HEK293 (cell line): Measurements from ENCODE around the gene RPL29.

ENCODE experiments used
- ATF2 ChIP-seq: fragments of 450-650 bp; formaldehyde crosslinking; IDR thresholded peaks from 2 replicates; pipeline ENCODE4 v1.5.1; 2016; ENCODE audit warnings: missing biosample characterization, missing genetic modification characterization, low read depth
- FEZF1 ChIP-seq: fragments of 450-650 bp; formaldehyde crosslinking; IDR thresholded peaks from 2 replicates; pipeline ENCODE4 v1.5.1; 2016; ENCODE audit warnings: missing biosample characterization, missing genetic modification characterization
- GFI1B ChIP-seq: fragments of 450-650 bp; formaldehyde crosslinking; IDR thresholded peaks from 2 replicates; pipeline ENCODE4 v1.5.1; 2016; ENCODE audit warnings: missing biosample characterization, missing genetic modification characterization
- HOXD13 ChIP-seq: sonication (generic); formaldehyde crosslinking; IDR thresholded peaks from 2 replicates; pipeline ENCODE4 v1.8.0; 2022; ENCODE audit warnings: missing genetic modification reagents, borderline replicate concordance
- MEIS1 ChIP-seq: sonication (generic); formaldehyde crosslinking; IDR thresholded peaks from 2 replicates; pipeline ENCODE4 v1.8.1; 2022; ENCODE audit warnings: missing genetic modification reagents, mild to moderate bottlenecking, borderline replicate concordance
- SCRT2 ChIP-seq: fragments of 450-650 bp; formaldehyde crosslinking; IDR thresholded peaks from 2 replicates; pipeline ENCODE4 v1.5.1; 2016; ENCODE audit warnings: missing biosample characterization, missing genetic modification characterization
- SP3 ChIP-seq: fragments of 450-650 bp; formaldehyde crosslinking; IDR thresholded peaks from 2 replicates; pipeline ENCODE4 v1.5.1; 2016; ENCODE audit warnings: missing biosample characterization, missing genetic modification characterization
- ZNF132 ChIP-seq: fragments of 450-650 bp; formaldehyde crosslinking; IDR thresholded peaks from 2 replicates; pipeline ENCODE4 v1.5.1; 2017; ENCODE audit warnings: missing biosample characterization, missing genetic modification characterization, borderline replicate concordance
- ZNF138 ChIP-seq: fragments of 450-650 bp; formaldehyde crosslinking; IDR thresholded peaks from 2 replicates; pipeline ENCODE4 v1.5.1; 2016; ENCODE audit warnings: missing biosample characterization, missing genetic modification characterization, borderline replicate concordance
- ZNF157 ChIP-seq: fragments of 450-650 bp; formaldehyde crosslinking; IDR thresholded peaks from 2 replicates; pipeline ENCODE4 v1.5.1; 2016; ENCODE audit warnings: missing biosample characterization, missing genetic modification characterization
- ZNF16 ChIP-seq: fragments of 450-650 bp; formaldehyde crosslinking; IDR thresholded peaks from 2 replicates; pipeline ENCODE4 v1.5.1; 2016; ENCODE audit warnings: low read depth, missing biosample characterization, missing genetic modification characterization
- ZNF223 ChIP-seq: fragments of 450-650 bp; formaldehyde crosslinking; IDR thresholded peaks from 2 replicates; pipeline ENCODE4 v1.5.1; 2016; ENCODE audit warnings: missing biosample characterization, missing genetic modification characterization
- ZNF311 ChIP-seq: fragments of 450-650 bp; formaldehyde crosslinking; IDR thresholded peaks from 2 replicates; pipeline ENCODE4 v1.5.1; 2017; ENCODE audit warnings: missing biosample characterization, missing genetic modification characterization, borderline replicate concordance
- ZNF335 ChIP-seq: fragments of 450-650 bp; formaldehyde crosslinking; conservative IDR thresholded peaks from 2 replicates; pipeline ENCODE4 v1.5.1; 2016; ENCODE audit warnings: missing biosample characterization, missing genetic modification characterization
- ZNF354C ChIP-seq: fragments of 450-650 bp; formaldehyde crosslinking; IDR thresholded peaks from 2 replicates; pipeline ENCODE4 v1.5.1; 2016; ENCODE audit warnings: missing biosample characterization, missing genetic modification characterization, low read depth, borderline replicate concordance
- ZNF391 ChIP-seq: fragments of 450-650 bp; formaldehyde crosslinking; IDR thresholded peaks from 2 replicates; pipeline ENCODE4 v1.5.1; 2016; ENCODE audit warnings: low read depth, missing biosample characterization, missing genetic modification characterization, borderline replicate concordance
- ZNF426 ChIP-seq: fragments of 450-650 bp; formaldehyde crosslinking; IDR thresholded peaks from 2 replicates; pipeline ENCODE4 v1.5.1; 2017; ENCODE audit warnings: missing biosample characterization, missing genetic modification characterization, mild to moderate bottlenecking, inconsistent platforms, moderate library complexity
- ZNF488 ChIP-seq: fragments of 450-650 bp; formaldehyde crosslinking; IDR thresholded peaks from 2 replicates; pipeline ENCODE4 v1.5.1; 2016; ENCODE audit warnings: missing biosample characterization, missing genetic modification characterization
- ZNF529 ChIP-seq: fragments of 450-650 bp; formaldehyde crosslinking; IDR thresholded peaks from 2 replicates; pipeline ENCODE4 v1.5.1; 2017; ENCODE audit warnings: missing genetic modification characterization, missing biosample characterization; ENCODE audit not compliant: insufficient replicate concordance
- ZNF549 ChIP-seq: fragments of 450-650 bp; IDR thresholded peaks from 2 replicates; pipeline ENCODE4 v1.5.1; 2018; ENCODE audit warnings: missing biosample characterization, missing genetic modification characterization, mild to moderate bottlenecking, inconsistent platforms, moderate library complexity
- ZNF561 ChIP-seq: fragments of 450-650 bp; IDR thresholded peaks from 2 replicates; pipeline ENCODE4 v1.5.1; 2018; ENCODE audit warnings: missing biosample characterization, missing genetic modification characterization, borderline replicate concordance
- ZNF571 ChIP-seq: fragments of 450-650 bp; formaldehyde crosslinking; IDR thresholded peaks from 2 replicates; pipeline ENCODE4 v1.5.0; 2017; ENCODE audit warnings: missing biosample characterization, missing genetic modification characterization
- ZNF610 ChIP-seq: fragments of 450-650 bp; formaldehyde crosslinking; IDR thresholded peaks from 2 replicates; pipeline ENCODE4 v1.5.1; 2016; ENCODE audit warnings: missing biosample characterization, missing genetic modification characterization, borderline replicate concordance
- ZNF645 ChIP-seq: fragments of 450-650 bp; formaldehyde crosslinking; IDR thresholded peaks from 2 replicates; pipeline ENCODE4; 2016; ENCODE audit warnings: missing biosample characterization, missing genetic modification characterization
- ZNF654 ChIP-seq: fragments of 450-650 bp; formaldehyde crosslinking; IDR thresholded peaks from 2 replicates; pipeline ENCODE4 v1.5.1; 2016; ENCODE audit warnings: low read depth, missing biosample characterization, missing genetic modification characterization
- ZNF747 ChIP-seq: fragments of 450-650 bp; formaldehyde crosslinking; IDR thresholded peaks from 2 replicates; pipeline ENCODE4 v1.5.1; 2016; ENCODE audit warnings: missing biosample characterization, missing genetic modification characterization
- ZNF785 ChIP-seq: fragments of 450-650 bp; formaldehyde crosslinking; IDR thresholded peaks from 2 replicates; pipeline ENCODE4 v1.5.1; 2016; ENCODE audit warnings: missing biosample characterization, missing genetic modification characterization
- ZSCAN30 ChIP-seq: fragments of 450-650 bp; IDR thresholded peaks from 2 replicates; pipeline ENCODE4 v1.5.1; 2018; ENCODE audit warnings: missing biosample characterization, mild to moderate bottlenecking, missing genetic modification characterization, moderate library complexity
- TF ChIP-seq, protein P1 (sequence below): fragments of 450-650 bp; formaldehyde crosslinking; IDR thresholded peaks from 2 replicates; pipeline ENCODE4 v1.5.0; 2017; ENCODE audit warnings: missing biosample characterization, missing genetic modification characterization, borderline replicate concordance
- TF ChIP-seq, protein P2 (sequence below): fragments of 450-650 bp; formaldehyde crosslinking; IDR thresholded peaks from 2 replicates; pipeline ENCODE4 v1.5.1; 2016; ENCODE audit warnings: missing biosample characterization, missing genetic modification characterization, borderline replicate concordance

The RPL29 gene

GRCh38 chr3:51995346-51996163 lies at the start of gene RPL29 (continued):
- TF ChIP-seq ZNF645 (no peak), ATF2 (no peak), ZNF391 (tag by site-specific recombination) (peak; percentile 83; the same call in 1 of the 2 replicates), ZNF354C (tag by site-specific recombination) (no peak), ZNF785 (tag by site-specific recombination) (no peak), FEZF1 (no peak), ZSCAN30 (peak; percentile 78; the same call in 1 of the 2 replicates), MEIS1 (no peak), ZNF132 (no peak), ZNF16 (no peak), SCRT2 (tag by site-specific recombination) (no peak), ZNF157 (no peak), GFI1B (tag by site-specific recombination) (peak; percentile 62; the same call in 1 of the 2 replicates), ZNF561 (peak; percentile 76; the same call in 1 of the 2 replicates), ZNF138 (tag by site-specific recombination) (no peak), SP3 (tag by site-specific recombination) (peak; percentile 83), ZNF335 (tag by site-specific recombination) (peak; percentile 55), ZNF488 (no peak), ZNF549 (tag by site-specific recombination) (no peak), ZNF747 (tag by site-specific recombination) (no peak), ZNF654 (tag by site-specific recombination) (0 out of 2 replicates have a peak, but pooled peaks have one; percentile 6), ZNF223 (tag by site-specific recombination) (0 out of 2 replicates have a peak, but pooled peaks have one; percentile 17), ZNF571 (tag by site-specific recombination) (no peak), ZNF426 (tag by site-specific recombination) (no peak), ZNF529 (tag by site-specific recombination) (no peak), HOXD13 (no peak), ZNF311 (no peak), ZNF610 (tag by site-specific recombination) (peak; percentile 41)
- TF ChIP-seq, protein P1, sequence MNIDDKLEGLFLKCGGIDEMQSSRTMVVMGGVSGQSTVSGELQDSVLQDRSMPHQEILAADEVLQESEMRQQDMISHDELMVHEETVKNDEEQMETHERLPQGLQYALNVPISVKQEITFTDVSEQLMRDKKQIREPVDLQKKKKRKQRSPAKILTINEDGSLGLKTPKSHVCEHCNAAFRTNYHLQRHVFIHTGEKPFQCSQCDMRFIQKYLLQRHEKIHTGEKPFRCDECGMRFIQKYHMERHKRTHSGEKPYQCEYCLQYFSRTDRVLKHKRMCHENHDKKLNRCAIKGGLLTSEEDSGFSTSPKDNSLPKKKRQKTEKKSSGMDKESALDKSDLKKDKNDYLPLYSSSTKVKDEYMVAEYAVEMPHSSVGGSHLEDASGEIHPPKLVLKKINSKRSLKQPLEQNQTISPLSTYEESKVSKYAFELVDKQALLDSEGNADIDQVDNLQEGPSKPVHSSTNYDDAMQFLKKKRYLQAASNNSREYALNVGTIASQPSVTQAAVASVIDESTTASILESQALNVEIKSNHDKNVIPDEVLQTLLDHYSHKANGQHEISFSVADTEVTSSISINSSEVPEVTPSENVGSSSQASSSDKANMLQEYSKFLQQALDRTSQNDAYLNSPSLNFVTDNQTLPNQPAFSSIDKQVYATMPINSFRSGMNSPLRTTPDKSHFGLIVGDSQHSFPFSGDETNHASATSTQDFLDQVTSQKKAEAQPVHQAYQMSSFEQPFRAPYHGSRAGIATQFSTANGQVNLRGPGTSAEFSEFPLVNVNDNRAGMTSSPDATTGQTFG, result no peak
- TF ChIP-seq, protein P2, sequence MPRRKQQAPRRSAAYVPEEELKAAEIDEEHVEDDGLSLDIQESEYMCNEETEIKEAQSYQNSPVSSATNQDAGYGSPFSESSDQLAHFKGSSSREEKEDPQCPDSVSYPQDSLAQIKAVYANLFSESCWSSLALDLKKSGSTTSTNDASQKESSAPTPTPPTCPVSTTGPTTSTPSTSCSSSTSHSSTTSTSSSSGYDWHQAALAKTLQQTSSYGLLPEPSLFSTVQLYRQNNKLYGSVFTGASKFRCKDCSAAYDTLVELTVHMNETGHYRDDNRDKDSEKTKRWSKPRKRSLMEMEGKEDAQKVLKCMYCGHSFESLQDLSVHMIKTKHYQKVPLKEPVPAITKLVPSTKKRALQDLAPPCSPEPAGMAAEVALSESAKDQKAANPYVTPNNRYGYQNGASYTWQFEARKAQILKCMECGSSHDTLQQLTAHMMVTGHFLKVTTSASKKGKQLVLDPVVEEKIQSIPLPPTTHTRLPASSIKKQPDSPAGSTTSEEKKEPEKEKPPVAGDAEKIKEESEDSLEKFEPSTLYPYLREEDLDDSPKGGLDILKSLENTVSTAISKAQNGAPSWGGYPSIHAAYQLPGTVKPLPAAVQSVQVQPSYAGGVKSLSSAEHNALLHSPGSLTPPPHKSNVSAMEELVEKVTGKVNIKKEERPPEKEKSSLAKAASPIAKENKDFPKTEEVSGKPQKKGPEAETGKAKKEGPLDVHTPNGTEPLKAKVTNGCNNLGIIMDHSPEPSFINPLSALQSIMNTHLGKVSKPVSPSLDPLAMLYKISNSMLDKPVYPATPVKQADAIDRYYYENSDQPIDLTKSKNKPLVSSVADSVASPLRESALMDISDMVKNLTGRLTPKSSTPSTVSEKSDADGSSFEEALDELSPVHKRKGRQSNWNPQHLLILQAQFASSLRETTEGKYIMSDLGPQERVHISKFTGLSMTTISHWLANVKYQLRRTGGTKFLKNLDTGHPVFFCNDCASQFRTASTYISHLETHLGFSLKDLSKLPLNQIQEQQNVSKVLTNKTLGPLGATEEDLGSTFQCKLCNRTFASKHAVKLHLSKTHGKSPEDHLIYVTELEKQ, result no peak
